Stimulated activated CD4-positive, alpha-beta T cell treated with anti-CD3 and anti-CD28 coated beads, Interleukin-2, amount 100 ng/mL, for 24 hours (primary cell): ENCODE measurements around the gene FAM204A.

ENCODE experiments used
- DNase-seq, 2 donors: peaks; one replicate each; pipeline ENCODE4 v3.0.0-alpha.2; 2020

Gene FAM204A

GRCh38 chr10:118276727-118277126 lies 65.4 kb downstream of the FAM204A start:
- no peak for DNase-seq

- DNase-seq, result no peak
Observed at GRCh38 chr10:118276204-118276603, 65.9 kb downstream of the FAM204A start.

- no peak for DNase-seq
Observed at GRCh38 chr10:118273662-118274061, 68.5 kb downstream of the FAM204A start.

GRCh38 chr10:118272767-118273166 lies 69.4 kb downstream of the FAM204A start:
- no peak for DNase-seq

GRCh38 chr10:118272149-118272721 lies 69.9 kb downstream of the FAM204A start:
- DNase-seq, result no peak

- DNase-seq, result no peak
Observed at GRCh38 chr10:118271671-118272070, 70.5 kb downstream of the FAM204A start.

GRCh38 chr10:118266098-118266748 lies 75.9 kb downstream of the FAM204A start:
- no peak for DNase-seq

GRCh38 chr10:118264838-118265470 lies 77.2 kb downstream of the FAM204A start:
- DNase-seq, result no peak

- no peak for DNase-seq
Observed at GRCh38 chr10:118264252-118264651, 77.9 kb downstream of the FAM204A start.

- DNase-seq, result no peak
Observed at GRCh38 chr10:118262538-118262937, 79.6 kb downstream of the FAM204A start.

- DNase-seq, result peak; percentile 24 to 51
Observed at GRCh38 chr10:118259288-118259906, 82.7 kb downstream of the FAM204A start.

- no peak for DNase-seq
Observed at GRCh38 chr10:118258285-118258684, 83.8 kb downstream of the FAM204A start.

- no peak for DNase-seq
Observed at GRCh38 chr10:118256825-118257570, 85.1 kb downstream of the FAM204A start.

GRCh38 chr10:118256209-118256608 lies 85.9 kb downstream of the FAM204A start:
- DNase-seq, result no peak

GRCh38 chr10:118255355-118255754 lies 86.8 kb downstream of the FAM204A start:
- no peak for DNase-seq

GRCh38 chr10:118254654-118255053 lies 87.5 kb downstream of the FAM204A start:
- DNase-seq, result no peak

GRCh38 chr10:118253397-118253796 lies 88.7 kb downstream of the FAM204A start:
- DNase-seq, result no peak

- no peak for DNase-seq
Observed at GRCh38 chr10:118251791-118252190, 90.3 kb downstream of the FAM204A start.

- DNase-seq, result no peak
Observed at GRCh38 chr10:118249714-118250113, 92.4 kb downstream of the FAM204A start.
